ENCODE results near the gene PEX13. TPM values are rescaled to one million over a fixed set of nuclear protein-coding genes. Genes with fewer than 3 reads are reported as not detected.

PEX13 gene
- total and polyA plus RNA-seq, 4 donors: 10.6 to 42.8 (median 21.5) TPM

DNA sequence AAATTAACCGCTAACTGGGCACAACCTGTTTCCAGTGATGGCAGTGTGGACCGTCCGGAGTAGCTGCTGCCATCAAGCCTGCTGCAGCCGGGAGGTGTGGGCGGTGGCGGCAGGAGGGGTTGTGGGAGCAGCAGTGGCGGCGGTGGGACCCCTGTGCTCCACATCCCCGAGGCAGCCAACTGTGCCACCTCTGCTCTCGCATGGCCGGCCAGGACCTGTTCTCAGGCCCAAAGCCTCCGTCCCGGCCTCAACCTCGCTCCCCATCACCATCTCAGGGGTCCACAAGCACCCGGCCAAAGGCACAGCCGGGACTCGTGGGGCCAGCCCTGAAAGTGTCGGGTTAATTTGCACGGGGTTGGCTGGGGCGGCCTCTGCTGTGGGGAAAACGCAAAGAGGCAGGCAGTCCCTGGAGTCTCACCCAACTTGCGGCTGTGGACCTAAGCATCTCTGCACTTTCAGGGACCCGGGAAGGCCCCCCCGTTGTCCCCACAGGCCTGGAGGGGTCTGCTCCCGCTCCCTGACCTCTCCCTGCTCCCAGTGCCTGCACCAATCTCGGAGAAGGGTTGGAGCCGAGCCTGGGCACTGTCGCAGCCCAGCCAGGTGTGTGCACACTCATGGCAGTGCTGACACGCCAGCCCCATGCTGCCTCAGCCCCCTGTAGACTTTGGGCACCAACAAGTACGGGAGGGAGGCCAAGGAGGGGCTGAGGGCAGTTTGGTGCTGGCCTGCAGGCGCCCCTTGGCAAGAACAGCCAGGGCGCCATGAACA lies 44.4 kb upstream of the PEX13 start:
- DNase-seq (ENCODE audit: low spot score): no peak
- WGBS: 98% methylated on average over 32 of the region's 32 CpGs
- Histone ChIP-seq H3K9ac (ENCODE audit: low read depth in 1 of 2, low read length in 2 of 2) (no peak overlapping the region), H3K27me3 (ENCODE audit: control insufficient read depth in 4 of 4, insufficient read depth in 4 of 4, low read length in 3 of 4) (no peaks in the 10 kb centered on the region), H3K4me3 (ENCODE audit: low read depth in 1 of 3, low read length in 3 of 3) (no peak overlapping the region), H3K4me1 (ENCODE audit: control insufficient read depth in 4 of 4, insufficient read depth in 4 of 4, low read length in 3 of 4) (peaks cover 0 to 4% (median 0%) of the 10 kb centered on the region in 4 donors), H3K27ac (ENCODE audit: low read depth in 1 of 2, low read length in 2 of 2) (no peak overlapping the region), H3K36me3 (ENCODE audit: control insufficient read depth in 4 of 4, insufficient read depth in 3 of 4, low read depth in 1 of 4, low read length in 3 of 4) (no peaks in the 10 kb centered on the region), H3K9me3 (ENCODE audit: control insufficient read depth in 4 of 4, low read length in 3 of 4) (no peaks in the 10 kb centered on the region)
- TF ChIP-seq TAF1 (conservative IDR thresholded peaks at IDR 0.05) (no peak), RAD21 (IDR thresholded peaks at IDR 0.05) (no peak), YY1 (IDR thresholded peaks at IDR 0.05) (no peak), REST (IDR thresholded peaks at IDR 0.05) (no peak), RXRA (IDR thresholded peaks at IDR 0.05) (no peak), GABPA (IDR thresholded peaks at IDR 0.05 in 1 of 2, conservative IDR thresholded peaks at IDR 0.05 in 1 of 2) (no peak), JUND (IDR thresholded peaks at IDR 0.05) (no peak), CTCF (IDR thresholded peaks at IDR 0.05; ENCODE audit: low read depth, low read length, missing input control) (no peak)
- TF ChIP-seq, protein P1, sequence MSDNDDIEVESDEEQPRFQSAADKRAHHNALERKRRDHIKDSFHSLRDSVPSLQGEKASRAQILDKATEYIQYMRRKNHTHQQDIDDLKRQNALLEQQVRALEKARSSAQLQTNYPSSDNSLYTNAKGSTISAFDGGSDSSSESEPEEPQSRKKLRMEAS (IDR thresholded peaks at IDR 0.05): no peak

DNA sequence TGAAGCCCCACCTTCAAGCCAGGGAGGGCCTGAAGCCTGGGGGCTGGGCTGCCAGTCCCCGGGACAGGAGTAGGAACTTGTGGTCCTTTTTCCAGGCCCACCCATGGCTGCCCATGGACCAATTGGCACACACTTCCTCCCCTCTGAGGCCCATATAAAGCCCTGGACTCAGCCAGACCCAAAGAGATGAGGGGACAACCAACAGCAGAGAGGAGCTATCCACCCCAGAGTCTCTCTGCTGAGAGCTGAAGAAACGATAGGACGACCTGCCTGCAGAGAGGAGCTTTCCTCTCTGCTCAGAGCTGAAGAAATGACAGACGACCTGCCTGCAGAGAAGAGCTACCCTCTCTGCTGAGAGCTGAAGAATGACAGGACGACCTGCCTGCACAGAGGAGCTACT lies 43.8 kb upstream of the PEX13 start:
- WGBS: 93% methylated on average over 5 of the region's 5 CpGs
- no peak overlapping the region for H3K27ac ChIP-seq (ENCODE audit: low read depth in 1 of 2, low read length in 2 of 2)
- peaks cover 0 to 4% (median 0%) of the 10 kb centered on the region in 4 donors for H3K4me1 ChIP-seq (ENCODE audit: control insufficient read depth in 4 of 4, insufficient read depth in 4 of 4, low read length in 3 of 4)
- H3K4me3 ChIP-seq (ENCODE audit: low read depth in 1 of 3, low read length in 3 of 3): no peak overlapping the region
- no peak overlapping the region for H3K9ac ChIP-seq (ENCODE audit: low read depth in 1 of 2, low read length in 2 of 2)
- no peaks in the 10 kb centered on the region for H3K36me3 ChIP-seq (ENCODE audit: control insufficient read depth in 4 of 4, insufficient read depth in 3 of 4, low read depth in 1 of 4, low read length in 3 of 4)
- DNase-seq (ENCODE audit: low spot score): no peak
- H3K27me3 ChIP-seq (ENCODE audit: control insufficient read depth in 4 of 4, insufficient read depth in 4 of 4, low read length in 3 of 4): no peaks in the 10 kb centered on the region
- no peaks in the 10 kb centered on the region for H3K9me3 ChIP-seq (ENCODE audit: control insufficient read depth in 4 of 4, low read length in 3 of 4)
- TF ChIP-seq CTCF (IDR thresholded peaks at IDR 0.05; ENCODE audit: low read depth, low read length, missing input control) (no peak), FOXA2 (IDR thresholded peaks at IDR 0.05) (no peak), HNF4A (conservative IDR thresholded peaks at IDR 0.05) (no peak), JUND (IDR thresholded peaks at IDR 0.05) (no peak), EGR1 (IDR thresholded peaks at IDR 0.05; ENCODE audit: low read depth in 2 of 2) (no peak), FOXA1 (IDR thresholded peaks at IDR 0.05) (no peak), ATF3 (IDR thresholded peaks at IDR 0.05) (no peak), RXRA (IDR thresholded peaks at IDR 0.05) (no peak), TAF1 (conservative IDR thresholded peaks at IDR 0.05) (no peak), SP1 (IDR thresholded peaks at IDR 0.05) (no peak), YY1 (IDR thresholded peaks at IDR 0.05) (no peak), NR2F2 (IDR thresholded peaks at IDR 0.05) (no peak), RAD21 (IDR thresholded peaks at IDR 0.05) (no peak)
- TF ChIP-seq, protein P2, sequence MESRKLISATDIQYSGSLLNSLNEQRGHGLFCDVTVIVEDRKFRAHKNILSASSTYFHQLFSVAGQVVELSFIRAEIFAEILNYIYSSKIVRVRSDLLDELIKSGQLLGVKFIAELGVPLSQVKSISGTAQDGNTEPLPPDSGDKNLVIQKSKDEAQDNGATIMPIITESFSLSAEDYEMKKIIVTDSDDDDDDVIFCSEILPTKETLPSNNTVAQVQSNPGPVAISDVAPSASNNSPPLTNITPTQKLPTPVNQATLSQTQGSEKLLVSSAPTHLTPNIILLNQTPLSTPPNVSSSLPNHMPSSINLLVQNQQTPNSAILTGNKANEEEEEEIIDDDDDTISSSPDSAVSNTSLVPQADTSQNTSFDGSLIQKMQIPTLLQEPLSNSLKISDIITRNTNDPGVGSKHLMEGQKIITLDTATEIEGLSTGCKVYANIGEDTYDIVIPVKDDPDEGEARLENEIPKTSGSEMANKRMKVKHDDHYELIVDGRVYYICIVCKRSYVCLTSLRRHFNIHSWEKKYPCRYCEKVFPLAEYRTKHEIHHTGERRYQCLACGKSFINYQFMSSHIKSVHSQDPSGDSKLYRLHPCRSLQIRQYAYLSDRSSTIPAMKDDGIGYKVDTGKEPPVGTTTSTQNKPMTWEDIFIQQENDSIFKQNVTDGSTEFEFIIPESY (IDR thresholded peaks at IDR 0.05): no peak
- TF ChIP-seq, protein P1 (IDR thresholded peaks at IDR 0.05): no peak
